HFFc6 (cell line): ENCODE measurements around the gene TAF8. TPM values are rescaled to one million over a fixed set of nuclear protein-coding genes. Genes with fewer than 3 reads are reported as not detected.

Experiments used
- DNase-seq: peaks from one replicate; pipeline ENCODE4 v3.0.0-alpha.2; 2018
- H3K27ac Mint-ChIP-seq: 2 replicates; pipeline ENCODE4 v1.8.0; 2020; ENCODE audit warnings: mild to moderate bottlenecking, mixed read lengths
- H3K27me3 Mint-ChIP-seq: 2 replicates; pipeline ENCODE4 v1.8.0; 2021; ENCODE audit warnings: mild to moderate bottlenecking, moderate library complexity, mixed read lengths; ENCODE audit not compliant: insufficient read depth
- H3K36me3 Mint-ChIP-seq: 2 replicates; pipeline ENCODE4 v1.8.0; 2021; ENCODE audit warnings: low read depth, mixed read lengths
- H3K4me1 Mint-ChIP-seq: 2 replicates; pipeline ENCODE4 v1.8.0; 2020; ENCODE audit warnings: low read depth, mixed read lengths
- H3K4me3 Mint-ChIP-seq: 2 replicates; pipeline ENCODE4 v1.8.0; 2020; ENCODE audit warnings: mild to moderate bottlenecking, moderate library complexity, mixed read lengths
- H3K9me3 Mint-ChIP-seq: 2 replicates; pipeline ENCODE4 v1.8.0; 2020; ENCODE audit warnings: mild to moderate bottlenecking, mixed read lengths
- CTCF ChIP-seq: fragments of 200-600 bp; sonication (generic); IDR thresholded peaks from 2 replicates; pipeline ENCODE4 v1.5.0; 2021; ENCODE audit warnings: antibody characterized with exemption, mild to moderate bottlenecking
- total RNA-seq, 6 experiments: library from RNA; stranded (reverse); fragmentation: NEBNext Ultra II Directional; extraction: Animal tissue kit (Norgen Biotek cat#: 25700); gene quantifications; 2 replicates in 1 of 6; 3 replicates in 5 of 6; pipeline ENCODE4 v1.2.3, GENCODE V29; 2021

TAF8 gene
- total RNA-seq, 6 experiments from 2014 or later = 14.9 to 19.0 (median 16.0) TPM

- H3K4me3 Mint-ChIP-seq = no peak overlapping the region
- H3K36me3 Mint-ChIP-seq = peaks cover 8% of the 10 kb centered on the region
- H3K27ac Mint-ChIP-seq = no peak overlapping the region; the same call in 1 of the 2 replicates
- H3K4me1 Mint-ChIP-seq = peaks cover 25% of the 10 kb centered on the region
- no peak for DNase-seq
- no peaks in the 10 kb centered on the region for H3K9me3 Mint-ChIP-seq
- no peak for TF ChIP-seq CTCF
- H3K27me3 Mint-ChIP-seq = peaks cover 1% of the 10 kb centered on the region
Measured at GRCh38 chr6:42123379-42124103, 73.2 kb downstream of the TAF8 start.

- Mint-ChIP-seq H3K4me1 (peaks cover 23% of the 10 kb centered on the region), H3K36me3 (peaks cover 8% of the 10 kb centered on the region), H3K4me3 (no peak overlapping the region), H3K27me3 (peaks cover 1% of the 10 kb centered on the region), H3K9me3 (no peaks in the 10 kb centered on the region), H3K27ac (no peak overlapping the region)
- DNase-seq = no peak
- TF ChIP-seq CTCF = no peak
Measured at GRCh38 chr6:42124223-42124836, 74.0 kb downstream of the TAF8 start.

- Mint-ChIP-seq H3K4me1 (peaks cover 23% of the 10 kb centered on the region), H3K27me3 (peaks cover 1% of the 10 kb centered on the region), H3K4me3 (no peak overlapping the region), H3K9me3 (no peaks in the 10 kb centered on the region), H3K36me3 (peaks cover 8% of the 10 kb centered on the region), H3K27ac (no peak overlapping the region)
- no peak for DNase-seq
- no peak for TF ChIP-seq CTCF
Measured at GRCh38 chr6:42125231-42125630, 74.9 kb downstream of the TAF8 start.

- TF ChIP-seq CTCF = no peak
- Mint-ChIP-seq H3K27ac (no peak overlapping the region), H3K9me3 (no peaks in the 10 kb centered on the region)
Measured at GRCh38 chr6:42125663-42126062, 75.3 kb downstream of the TAF8 start.

GRCh38 chr6:42128460-42129359 lies 78.4 kb downstream of the TAF8 start:
- no peak overlapping the region for H3K27ac Mint-ChIP-seq
- peaks cover 8% of the 10 kb centered on the region for H3K36me3 Mint-ChIP-seq
- no peak overlapping the region for H3K4me3 Mint-ChIP-seq
- H3K9me3 Mint-ChIP-seq = no peaks in the 10 kb centered on the region
- no peak for DNase-seq
- H3K27me3 Mint-ChIP-seq = peaks cover 1% of the 10 kb centered on the region; the same call in 1 of the 2 replicates
- TF ChIP-seq CTCF = no peak
- peaks cover 10% of the 10 kb centered on the region for H3K4me1 Mint-ChIP-seq

More at GRCh38 chr6:42125663-42126062, 75.3 kb downstream of the TAF8 start:
- H3K36me3 Mint-ChIP-seq = peaks cover 8% of the 10 kb centered on the region
- no peak for DNase-seq
- H3K4me1 Mint-ChIP-seq = peaks cover 23% of the 10 kb centered on the region
- H3K4me3 Mint-ChIP-seq = no peak overlapping the region
- H3K27me3 Mint-ChIP-seq = peaks cover 1% of the 10 kb centered on the region
